Islet of Langerhans (tissue), 1 donor: ENCODE results near the gene MFAP3.
"Not testable (repeated sequence)": the region's sequence is repeated elsewhere in the genome, so short reads cannot be mapped to it uniquely, and the experiment has no call there.

Experiments
- FAIRE-seq: peaks from one replicate; lab custom pipeline; 2011; peaks lifted over from hg19 to GRCh38; lab: Jason Lieb, UNC

Gene MFAP3

GRCh38 chr5:154038707-154039457 lies at the start of gene MFAP3, which contains the start of gene FAM114A2:
MFAP3 (plus strand) TSS chr5:154038967; CDS start chr5:154049723, 10,756 bp downstream.
FAM114A2 (minus strand) TSS chr5:154038910; CDS start chr5:154034953, 3,957 bp downstream.
- no peak for FAIRE-seq

GRCh38 chr5:153991168-153991567 lies 47.6 kb upstream of the MFAP3 start:
- FAIRE-seq: no peak

- FAIRE-seq: no peak
Observed at GRCh38 chr5:153998010-153998409, 40.8 kb upstream of the MFAP3 start.

GRCh38 chr5:153998768-153999167 lies 40.0 kb upstream of the MFAP3 start:
- no peak for FAIRE-seq

GRCh38 chr5:153999995-154000394 lies 38.8 kb upstream of the MFAP3 start:
- no peak for FAIRE-seq

GRCh38 chr5:154000703-154001102 lies 38.1 kb upstream of the MFAP3 start:
- FAIRE-seq: peak; percentile 5

GRCh38 chr5:154002093-154002492 lies 36.7 kb upstream of the MFAP3 start:
- FAIRE-seq: no peak

- no peak for FAIRE-seq
Observed at GRCh38 chr5:154002511-154003020, 36.2 kb upstream of the MFAP3 start.

- no peak for FAIRE-seq
Observed at GRCh38 chr5:154005648-154006047, 33.1 kb upstream of the MFAP3 start.

- FAIRE-seq: no peak
Observed at GRCh38 chr5:154010660-154011059, 28.1 kb upstream of the MFAP3 start.

- no peak for FAIRE-seq
Observed at GRCh38 chr5:154015071-154015693, 23.6 kb upstream of the MFAP3 start.

- FAIRE-seq: not testable (repeated sequence)
Observed at GRCh38 chr5:154018919-154019318, 19.8 kb upstream of the MFAP3 start.

GRCh38 chr5:154025951-154026350 lies 12.8 kb upstream of the MFAP3 start:
- no peak for FAIRE-seq

- no peak for FAIRE-seq
Observed at GRCh38 chr5:154031937-154032489, 6.8 kb upstream of the MFAP3 start.

GRCh38 chr5:154034944-154035343 lies 3.8 kb upstream of the MFAP3 start:
- no peak for FAIRE-seq

- no peak for FAIRE-seq
Observed at GRCh38 chr5:154038261-154038706, 483 bp upstream of the MFAP3 start.

- FAIRE-seq: no peak
Observed at GRCh38 chr5:154039458-154039829, 677 bp downstream of the MFAP3 start.

- no peak for FAIRE-seq
Observed at GRCh38 chr5:154042766-154043165, 4.0 kb downstream of the MFAP3 start.

GRCh38 chr5:154044099-154044498 lies 5.3 kb downstream of the MFAP3 start:
- no peak for FAIRE-seq

- FAIRE-seq: no peak
Observed at GRCh38 chr5:154044581-154044980, 5.8 kb downstream of the MFAP3 start.

- no peak for FAIRE-seq
Observed at GRCh38 chr5:154046486-154046885, 7.7 kb downstream of the MFAP3 start.

- no peak for FAIRE-seq
Observed at GRCh38 chr5:154047324-154047723, 8.6 kb downstream of the MFAP3 start.

- FAIRE-seq: no peak
Observed at GRCh38 chr5:154049636-154050035, 10.9 kb downstream of the MFAP3 start.
